SU-DHL-6 (cell line): ENCODE data around the gene PIGW.

Experiments used
- H2AFZ ChIP-seq: fragments of 200-600 bp; sonication (generic); 2 replicates; pipeline ENCODE4 v1.6.1; 2014; ENCODE audit warnings: low read depth, mild to moderate bottlenecking, moderate library complexity, mixed read lengths, antibody characterized with exemption, low read length; ENCODE audit not compliant: severe bottlenecking
- H3F3A ChIP-seq: fragments of 200-600 bp; shearing (Covaris generic); 2 replicates; pipeline ENCODE4 v1.6.0; 2016; ENCODE audit warnings: antibody characterized with exemption, mild to moderate bottlenecking; ENCODE audit not compliant: insufficient read depth
- H3K27ac ChIP-seq: fragments of 200-600 bp; sonication (generic); 2 replicates; pipeline ENCODE4 v1.5.1; 2016; ENCODE audit warnings: low read depth, mild to moderate bottlenecking, low read length, moderate library complexity, mixed read lengths
- H3K27me3 ChIP-seq: fragments of 200-600 bp; sonication (generic), shearing (Covaris generic); 2 replicates; pipeline ENCODE4 v1.6.0; 2014; ENCODE audit warnings: mild to moderate bottlenecking, low read length
- H3K36me3 ChIP-seq: fragments of 200-600 bp; sonication (generic); 2 replicates; pipeline ENCODE4 v1.6.1; 2014; ENCODE audit warnings: mild to moderate bottlenecking, low read length, mixed read lengths
- H3K4me2 ChIP-seq: fragments of 300-600, 200-600 bp; shearing (Covaris generic), sonication (generic); 2 replicates; pipeline ENCODE4 v1.6.0; 2014; ENCODE audit warnings: low read length, low read depth, mild to moderate bottlenecking; ENCODE audit not compliant: poor library complexity, severe bottlenecking
- H3K4me3 ChIP-seq: fragments of 200-600 bp; sonication (generic); 2 replicates; pipeline ENCODE4 v1.5.1; 2014; ENCODE audit warnings: antibody characterized with exemption, low read length, mild to moderate bottlenecking, mixed read lengths; ENCODE audit not compliant: insufficient read depth, poor library complexity, severe bottlenecking
- H3K79me2 ChIP-seq: fragments of 200-600 bp; sonication (generic); 2 replicates; pipeline ENCODE4 v1.6.1; 2014; ENCODE audit warnings: mild to moderate bottlenecking, low read length, moderate library complexity; ENCODE audit not compliant: insufficient read depth
- H3K9ac ChIP-seq: fragments of 200-600 bp; sonication (generic); 2 replicates; pipeline ENCODE4 v1.7.0; 2014; ENCODE audit warnings: mild to moderate bottlenecking, low read length
- H3K9me2 ChIP-seq: fragments of 200-600 bp; sonication (generic); replicated peaks from 2 replicates; pipeline ENCODE4 v1.6.1; 2014; ENCODE audit warnings: low read length; ENCODE audit not compliant: insufficient read depth
- H3K9me3 ChIP-seq: fragments of 200-600 bp; sonication (generic); 2 replicates; pipeline ENCODE4 v1.6.1; 2014; ENCODE audit warnings: low read length, mixed read lengths; ENCODE audit not compliant: insufficient read depth
- H4K20me1 ChIP-seq: fragments of 200-600 bp; sonication (generic); 2 replicates; pipeline ENCODE4 v1.6.1; 2014; ENCODE audit warnings: low read depth, mild to moderate bottlenecking, antibody characterized with exemption, low read length, moderate library complexity, mixed read lengths
- CTCF ChIP-seq: fragments of 200-600 bp; sonication (generic); IDR thresholded peaks from one replicate; pipeline ENCODE4 v1.5.1; 2017; ENCODE audit warnings: antibody characterized with exemption, mild to moderate bottlenecking, low read length, moderate library complexity; ENCODE audit not compliant: insufficient read depth, poor library complexity, severe bottlenecking
- EZH2phosphoT487 ChIP-seq: fragments of 200-600 bp; sonication (generic), shearing (Covaris generic); conservative IDR thresholded peaks from 2 replicates; pipeline ENCODE4 v1.6.1; 2018; ENCODE audit warnings: mild to moderate bottlenecking, antibody characterized with exemption, low read length, moderate library complexity, mixed read lengths

The PIGW gene

GRCh38 chr17:36534840-36535668 lies at the start of gene PIGW, which contains the start of gene MYO19:
Gene PIGW, plus strand, starts transcription at chr17:36534987. Its CDS starts 2,115 bp downstream, at chr17:36537102.
Gene MYO19, minus strand, starts transcription at chr17:36534868. Its CDS starts 2,330 bp downstream, at chr17:36532538.
- Histone ChIP-seq H3K9me3 (no peaks in the 10 kb centered on the region), H4K20me1 (no peaks in the 10 kb centered on the region), H3K4me3 (peak within 1 kb of the TSS; percentile 87), H2AFZ (peak within 1 kb of the TSS; percentile 73), H3F3A (peaks cover 25% of the 10 kb centered on the region), H3K4me2 (peak within 1 kb of the TSS; percentile 67), H3K79me2 (peaks cover 43% of the 10 kb centered on the region), H3K9me2 (no peaks in the 10 kb centered on the region), H3K9ac (peak within 1 kb of the TSS; percentile 89), H3K36me3 (peaks cover 8% of the 10 kb centered on the region; the same call in 1 of the 2 replicates), H3K27me3 (no peaks in the 10 kb centered on the region), H3K27ac (peak within 1 kb of the TSS; percentile 83)
- TF ChIP-seq EZH2phosphoT487 (no peak), CTCF (no peak)

GRCh38 chr17:36485027-36485426 lies 49.8 kb upstream of the PIGW start:
- H3K79me2 ChIP-seq, result peaks cover 29% of the 10 kb centered on the region
- H3K9me2 ChIP-seq, result no peaks in the 10 kb centered on the region
- peak overlapping the region; percentile 84 for H2AFZ ChIP-seq
- H3K27me3 ChIP-seq, result no peaks in the 10 kb centered on the region
- no peaks in the 10 kb centered on the region for H4K20me1 ChIP-seq
- no peak overlapping the region; the same call in 1 of the 2 replicates for H3K9ac ChIP-seq
- TF ChIP-seq EZH2phosphoT487 (no peak), CTCF (no peak)
- no peaks in the 10 kb centered on the region for H3F3A ChIP-seq
- H3K9me3 ChIP-seq, result no peaks in the 10 kb centered on the region
- no peaks in the 10 kb centered on the region for H3K36me3 ChIP-seq
- H3K4me3 ChIP-seq, result no peak overlapping the region
- peak overlapping the region; percentile 93 for H3K4me2 ChIP-seq
- H3K27ac ChIP-seq, result no peak overlapping the region

GRCh38 chr17:36485805-36486203 lies 49.0 kb upstream of the PIGW start:
- Histone ChIP-seq H3K9ac (peak overlapping the region; percentile 67), H3K36me3 (no peaks in the 10 kb centered on the region), H3K9me2 (no peaks in the 10 kb centered on the region), H3K4me3 (peak overlapping the region; percentile 80), H3K27ac (peak overlapping the region; percentile 51), H3K27me3 (no peaks in the 10 kb centered on the region), H4K20me1 (no peaks in the 10 kb centered on the region), H2AFZ (peak overlapping the region; percentile 84), H3K79me2 (peaks cover 37% of the 10 kb centered on the region), H3K9me3 (no peaks in the 10 kb centered on the region), H3K4me2 (peak overlapping the region; percentile 93), H3F3A (peaks cover 3% of the 10 kb centered on the region; the same call in 1 of the 2 replicates)
- TF ChIP-seq EZH2phosphoT487 (no peak), CTCF (no peak)
